ENCODE data around the gene PRKCA.
A peak's percentile ranks its signal among the peaks of the same experiment; 100 is the strongest.
"Not testable (repeated sequence)": the region's sequence is repeated elsewhere in the genome, so short reads cannot be mapped to it uniquely, and the experiment has no call there.

The PRKCA gene

GRCh38 chr17:66326476-66327047 is 24.1 kb downstream of the PRKCA start:
- DNase-seq, result no peak
- TF ChIP-seq POLR2A (IDR thresholded peaks at IDR 0.05; ENCODE audit: low read length) (no peak), GATA1 (IDR thresholded peaks at IDR 0.05; ENCODE audit: low read depth, low read length) (no peak)

GRCh38 chr17:66330646-66331037 is 28.2 kb downstream of the PRKCA start:
- TF ChIP-seq GATA1 (IDR thresholded peaks at IDR 0.05; ENCODE audit: low read depth, low read length) (no peak), POLR2A (IDR thresholded peaks at IDR 0.05; ENCODE audit: low read length) (no peak)
- no peak for DNase-seq

DNA sequence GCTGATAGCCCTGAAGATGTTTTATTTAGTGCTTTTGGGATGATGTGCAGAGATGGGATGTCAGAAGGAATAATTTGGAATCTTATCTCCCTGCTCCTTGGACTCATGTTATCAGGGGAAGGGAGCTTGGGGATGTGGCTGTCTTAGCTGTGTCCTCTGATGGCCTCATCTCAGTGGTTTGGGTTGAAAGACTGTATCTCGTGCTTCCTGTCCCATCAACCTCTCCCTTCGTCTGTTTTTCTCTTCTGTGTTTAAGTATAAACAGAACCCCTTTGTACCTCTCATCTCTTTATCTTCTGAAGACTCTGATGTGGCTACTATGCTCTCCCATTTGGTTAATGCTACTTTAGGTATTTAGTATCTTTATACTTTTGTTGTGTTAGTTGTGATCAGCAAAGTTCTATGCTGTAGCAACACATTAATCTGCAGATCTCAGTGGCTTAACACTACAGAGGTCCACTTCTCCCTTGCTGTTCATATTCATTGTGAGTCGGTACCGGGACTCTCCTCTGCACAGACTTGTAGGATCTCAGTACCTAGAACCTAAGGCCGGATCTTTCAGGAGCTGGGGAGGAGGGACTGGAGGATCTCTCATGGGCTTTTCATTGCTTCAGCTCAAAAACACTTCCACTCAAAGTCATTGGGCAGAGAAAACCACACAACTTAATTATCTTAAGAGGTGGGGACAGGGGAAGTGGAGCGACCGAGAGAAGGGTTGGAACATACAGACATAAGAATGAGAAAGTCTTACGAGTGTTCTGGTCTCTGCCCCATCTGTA is 28.8 kb downstream of the PRKCA start:
- TF ChIP-seq GATA1 (IDR thresholded peaks at IDR 0.05; ENCODE audit: low read depth, low read length) (no peak), POLR2A (IDR thresholded peaks at IDR 0.05; ENCODE audit: low read length) (no peak)
- DNase-seq, result no peak

DNA sequence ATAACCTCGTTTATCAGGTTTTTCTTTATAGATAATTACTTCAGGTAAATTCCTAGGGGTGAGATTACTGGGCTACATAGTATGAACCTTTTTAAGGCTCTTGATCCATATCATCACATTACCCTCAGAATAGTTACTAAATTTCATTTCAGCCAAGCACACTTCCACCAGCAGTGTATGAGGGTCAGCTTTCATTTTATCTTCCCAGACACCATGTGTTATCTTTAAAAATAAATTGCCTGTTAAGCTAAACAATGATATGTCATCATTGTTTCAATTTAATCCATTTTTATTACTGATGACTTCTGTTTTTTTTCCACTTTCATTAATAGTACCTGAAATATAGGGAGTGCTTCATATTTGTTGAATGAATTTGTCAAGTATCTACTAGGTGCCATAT is 33.4 kb downstream of the PRKCA start:
- TF ChIP-seq POLR2A (IDR thresholded peaks at IDR 0.05; ENCODE audit: low read length) (no peak), GATA1 (IDR thresholded peaks at IDR 0.05; ENCODE audit: low read depth, low read length) (no peak)
- no peak for DNase-seq

DNA sequence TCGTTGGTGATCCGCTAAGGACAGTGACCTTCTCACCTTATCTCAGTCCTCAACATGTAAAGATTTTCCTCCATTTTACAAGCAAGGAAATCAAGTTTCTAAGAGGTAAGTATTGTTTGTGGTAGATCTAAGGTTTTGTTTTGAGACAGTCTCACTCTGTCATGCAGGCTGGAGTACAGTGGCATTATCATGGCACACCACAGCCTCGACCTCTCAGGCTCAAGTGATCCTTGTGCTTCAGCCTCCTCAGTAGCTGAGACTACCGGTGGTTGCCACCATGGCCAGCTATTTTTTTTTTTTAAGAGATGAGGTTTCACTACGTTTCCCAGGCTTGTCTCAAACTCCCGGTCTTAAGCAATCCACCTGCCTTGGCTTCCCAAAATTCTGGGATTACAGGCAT is 34.9 kb downstream of the PRKCA start:
- TF ChIP-seq GATA1 (IDR thresholded peaks at IDR 0.05; ENCODE audit: low read depth, low read length) (no peak), POLR2A (IDR thresholded peaks at IDR 0.05; ENCODE audit: low read length) (no peak)
- DNase-seq, result no peak

DNA sequence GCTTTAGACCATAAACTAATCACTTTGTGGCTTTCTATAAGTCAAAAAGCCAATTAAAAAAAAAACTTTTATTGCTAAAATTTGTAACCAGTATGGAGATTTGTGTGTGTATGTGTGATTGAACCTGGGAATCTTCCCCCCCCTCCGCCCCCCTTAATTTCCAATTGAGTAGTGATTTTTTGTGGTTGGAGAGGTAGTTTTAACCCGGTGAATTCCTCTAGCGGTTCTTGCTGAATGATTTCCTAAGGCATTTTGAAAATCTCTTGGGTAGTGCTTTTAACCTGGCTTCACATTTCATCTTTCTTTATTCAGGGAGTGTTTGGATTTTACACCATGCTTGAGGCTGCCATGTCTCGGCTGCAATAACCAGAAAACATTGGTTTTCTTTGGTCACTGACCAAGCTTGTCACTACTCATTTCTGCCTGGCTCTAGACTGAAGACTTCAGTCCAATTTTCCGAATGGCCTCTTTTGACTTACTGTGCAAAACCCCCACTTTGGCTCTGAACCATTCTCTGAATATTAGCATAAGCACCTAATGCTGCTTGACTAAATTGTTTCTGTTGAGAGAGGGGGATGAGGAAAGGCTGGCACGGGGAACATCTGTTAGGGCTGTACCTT is 35.6 kb downstream of the PRKCA start:
- no peak for DNase-seq
- TF ChIP-seq GATA1 (IDR thresholded peaks at IDR 0.05; ENCODE audit: low read depth, low read length), result no peak
- no peak for TF ChIP-seq POLR2A (IDR thresholded peaks at IDR 0.05; ENCODE audit: low read length)

DNA sequence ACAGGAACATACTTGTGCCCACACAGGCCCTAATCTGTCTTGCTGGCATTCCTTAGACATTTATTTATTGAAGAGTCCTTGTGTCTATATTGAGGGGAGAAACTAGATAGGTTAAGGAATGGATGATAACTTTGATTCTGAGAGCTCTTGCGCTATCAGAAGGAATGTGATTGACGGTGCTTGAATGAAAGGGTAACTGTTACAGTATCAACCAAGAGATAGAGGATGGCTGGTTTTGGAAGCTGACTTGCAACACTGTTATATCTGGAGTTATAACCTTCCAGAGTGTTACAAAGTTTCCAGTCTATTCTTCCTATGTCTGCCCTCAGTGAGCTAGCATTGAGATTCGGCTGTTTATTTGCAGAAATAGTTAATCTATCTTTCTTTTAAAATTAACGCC is 36.5 kb downstream of the PRKCA start:
- DNase-seq, result no peak
- TF ChIP-seq POLR2A (IDR thresholded peaks at IDR 0.05; ENCODE audit: low read length), result no peak
- no peak for TF ChIP-seq GATA1 (IDR thresholded peaks at IDR 0.05; ENCODE audit: low read depth, low read length)

GRCh38 chr17:66339561-66339960 is 37.1 kb downstream of the PRKCA start:
- no peak for TF ChIP-seq GATA1 (IDR thresholded peaks at IDR 0.05; ENCODE audit: low read depth, low read length)
- no peak for TF ChIP-seq POLR2A (IDR thresholded peaks at IDR 0.05; ENCODE audit: low read length)
- no peak for DNase-seq

GRCh38 chr17:66340720-66341119 is 38.3 kb downstream of the PRKCA start:
- TF ChIP-seq POLR2A (IDR thresholded peaks at IDR 0.05; ENCODE audit: low read length), result no peak
- no peak for TF ChIP-seq GATA1 (IDR thresholded peaks at IDR 0.05; ENCODE audit: low read depth, low read length)
- DNase-seq, result no peak

GRCh38 chr17:66341462-66341861 is 39.0 kb downstream of the PRKCA start:
- DNase-seq, result no peak
- TF ChIP-seq POLR2A (IDR thresholded peaks at IDR 0.05; ENCODE audit: low read length) (no peak), GATA1 (IDR thresholded peaks at IDR 0.05; ENCODE audit: low read depth, low read length) (no peak)

DNA sequence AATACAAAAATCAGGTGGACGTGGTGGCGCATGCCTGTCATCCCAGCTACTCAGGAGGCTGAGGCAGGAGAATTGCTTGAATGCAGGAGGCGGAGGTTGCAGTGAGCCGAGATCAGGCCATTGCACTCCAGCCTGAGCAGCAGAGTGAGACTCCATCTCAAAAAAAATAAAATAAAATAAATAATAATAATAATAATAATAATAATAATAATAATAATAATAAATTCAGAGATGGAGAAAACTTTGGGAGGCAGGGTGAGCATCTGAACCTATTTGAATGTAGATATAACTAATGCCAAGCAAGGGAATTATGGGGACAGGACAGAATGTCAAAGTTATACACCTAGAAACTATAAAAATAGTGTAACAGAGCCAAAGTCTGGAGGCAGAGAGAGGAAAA is 39.9 kb downstream of the PRKCA start:
- not testable (repeated sequence) for DNase-seq

- TF ChIP-seq GATA1 (IDR thresholded peaks at IDR 0.05; ENCODE audit: low read depth, low read length) (no peak), POLR2A (IDR thresholded peaks at IDR 0.05; ENCODE audit: low read length) (no peak)
- peak in 1 of 2 experiments; percentile 14 for DNase-seq
These were observed 41.2 kb downstream of the PRKCA start for GRCh38 chr17:66343531-66344078.

GRCh38 chr17:66344473-66344872 is 42.1 kb downstream of the PRKCA start:
- TF ChIP-seq GATA1 (IDR thresholded peaks at IDR 0.05; ENCODE audit: low read depth, low read length) (no peak), POLR2A (IDR thresholded peaks at IDR 0.05; ENCODE audit: low read length) (no peak)
- no peak for DNase-seq

GRCh38 chr17:66345264-66345663 is 42.9 kb downstream of the PRKCA start:
- DNase-seq, result no peak
- no peak for TF ChIP-seq GATA1 (IDR thresholded peaks at IDR 0.05; ENCODE audit: low read depth, low read length)
- TF ChIP-seq POLR2A (IDR thresholded peaks at IDR 0.05; ENCODE audit: low read length), result no peak

- peak; percentile 45 to 63 for DNase-seq
These were observed 43.7 kb downstream of the PRKCA start for GRCh38 chr17:66345949-66346638.

Data from erythroblast (primary cell).